ENCODE results near the gene SYNGR4. TPM values are rescaled to one million over a fixed set of nuclear protein-coding genes. Genes with fewer than 3 reads are reported as not detected.

The SYNGR4 gene
- total RNA-seq, 4 donors from 2014 or later: not detected

DNA sequence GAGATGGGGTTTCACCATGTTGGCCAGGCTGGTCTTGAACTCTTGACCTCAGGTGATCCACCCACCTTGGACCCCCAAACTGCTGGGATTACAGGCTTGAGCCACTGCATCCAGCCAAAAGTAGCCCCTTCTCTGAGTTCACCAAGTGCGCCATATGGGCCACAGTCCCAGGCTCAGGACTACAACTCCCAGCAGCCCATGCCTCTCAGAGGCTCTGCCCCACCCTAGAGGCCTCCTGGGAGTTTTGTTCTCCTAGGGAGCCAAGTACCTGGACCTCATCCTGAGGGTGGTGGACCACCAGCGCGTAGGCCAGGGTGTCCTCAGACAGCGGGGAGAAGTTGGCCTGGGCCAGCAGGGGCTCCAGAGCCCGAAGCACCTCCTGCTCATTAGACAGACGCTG, 19.3 kb upstream of the SYNGR4 start:
- no peaks in the 10 kb centered on the region for H3K9me3 ChIP-seq
- no peaks in the 10 kb centered on the region for H3K4me1 ChIP-seq
- TF ChIP-seq POLR2A (IDR thresholded peaks at IDR 0.05): no peak
- TF ChIP-seq, protein P1, sequence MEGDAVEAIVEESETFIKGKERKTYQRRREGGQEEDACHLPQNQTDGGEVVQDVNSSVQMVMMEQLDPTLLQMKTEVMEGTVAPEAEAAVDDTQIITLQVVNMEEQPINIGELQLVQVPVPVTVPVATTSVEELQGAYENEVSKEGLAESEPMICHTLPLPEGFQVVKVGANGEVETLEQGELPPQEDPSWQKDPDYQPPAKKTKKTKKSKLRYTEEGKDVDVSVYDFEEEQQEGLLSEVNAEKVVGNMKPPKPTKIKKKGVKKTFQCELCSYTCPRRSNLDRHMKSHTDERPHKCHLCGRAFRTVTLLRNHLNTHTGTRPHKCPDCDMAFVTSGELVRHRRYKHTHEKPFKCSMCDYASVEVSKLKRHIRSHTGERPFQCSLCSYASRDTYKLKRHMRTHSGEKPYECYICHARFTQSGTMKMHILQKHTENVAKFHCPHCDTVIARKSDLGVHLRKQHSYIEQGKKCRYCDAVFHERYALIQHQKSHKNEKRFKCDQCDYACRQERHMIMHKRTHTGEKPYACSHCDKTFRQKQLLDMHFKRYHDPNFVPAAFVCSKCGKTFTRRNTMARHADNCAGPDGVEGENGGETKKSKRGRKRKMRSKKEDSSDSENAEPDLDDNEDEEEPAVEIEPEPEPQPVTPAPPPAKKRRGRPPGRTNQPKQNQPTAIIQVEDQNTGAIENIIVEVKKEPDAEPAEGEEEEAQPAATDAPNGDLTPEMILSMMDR (IDR thresholded peaks at IDR 0.05): no peak
- H3K36me3 ChIP-seq: peaks cover 0 to 6% (median 0%) of the 10 kb centered on the region in 3 donors
- no peak overlapping the region for H3K4me3 ChIP-seq
- H3K27ac ChIP-seq: no peak overlapping the region
- no peaks in the 10 kb centered on the region for H3K27me3 ChIP-seq
- no peak for DNase-seq

DNA sequence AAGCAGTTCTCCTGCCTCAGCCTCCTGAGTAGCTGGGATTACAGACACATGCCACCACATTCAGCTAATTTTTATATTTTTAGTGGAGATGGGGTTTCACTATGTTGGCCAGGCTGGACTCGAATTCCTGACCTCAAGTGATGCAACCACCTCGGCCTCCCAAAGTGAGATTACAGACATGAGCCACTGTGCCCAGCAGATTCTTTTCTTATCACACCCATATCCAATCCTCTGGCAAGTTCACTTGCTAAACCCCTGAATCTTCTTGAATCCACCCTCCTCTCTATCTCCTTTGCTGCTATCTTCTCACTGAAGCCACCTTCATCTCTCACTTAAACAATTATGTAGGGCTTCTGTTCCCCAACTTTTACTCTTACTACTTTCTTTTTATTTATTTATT, 18.0 kb upstream of the SYNGR4 start:
- no peaks in the 10 kb centered on the region for H3K4me1 ChIP-seq
- H3K36me3 ChIP-seq: peaks cover 0 to 6% (median 0%) of the 10 kb centered on the region in 3 donors

DNA sequence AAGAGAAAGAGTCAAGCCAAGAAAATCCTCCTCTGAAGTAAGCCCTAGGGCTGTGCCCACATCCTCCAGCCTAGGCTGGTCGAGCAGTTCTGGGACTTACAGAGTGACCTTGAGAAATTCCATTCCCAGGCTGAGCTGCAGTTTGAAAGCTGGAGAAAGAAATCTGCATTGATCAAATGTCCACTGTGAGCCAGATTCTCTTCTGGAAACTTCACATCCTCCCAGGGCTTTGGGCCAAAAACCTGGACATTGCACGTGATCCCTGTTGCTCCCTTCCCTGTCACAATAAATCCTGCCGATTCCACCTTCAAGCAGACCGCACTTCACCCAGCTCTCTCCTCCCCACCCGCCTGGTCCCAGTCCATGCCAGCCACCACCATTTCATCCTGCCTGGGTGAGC, 16.1 kb upstream of the SYNGR4 start:
- no peaks in the 10 kb centered on the region for H3K4me1 ChIP-seq
- no peak overlapping the region for H3K4me3 ChIP-seq
- H3K27me3 ChIP-seq: no peaks in the 10 kb centered on the region
- no peaks in the 10 kb centered on the region for H3K36me3 ChIP-seq
- no peak for TF ChIP-seq POLR2A (IDR thresholded peaks at IDR 0.05)
- TF ChIP-seq, protein P1 (IDR thresholded peaks at IDR 0.05): no peak
- DNase-seq: no peak
- no peak overlapping the region for H3K27ac ChIP-seq
- H3K9me3 ChIP-seq: no peaks in the 10 kb centered on the region

More for the DNA sequence above, 18.0 kb upstream of the SYNGR4 start:
- no peaks in the 10 kb centered on the region for H3K27me3 ChIP-seq
- TF ChIP-seq, protein P1 (IDR thresholded peaks at IDR 0.05): no peak
- TF ChIP-seq POLR2A (IDR thresholded peaks at IDR 0.05): no peak
- DNase-seq: no peak
- no peaks in the 10 kb centered on the region for H3K9me3 ChIP-seq
- H3K27ac ChIP-seq: no peak overlapping the region
- no peak overlapping the region for H3K4me3 ChIP-seq

DNA sequence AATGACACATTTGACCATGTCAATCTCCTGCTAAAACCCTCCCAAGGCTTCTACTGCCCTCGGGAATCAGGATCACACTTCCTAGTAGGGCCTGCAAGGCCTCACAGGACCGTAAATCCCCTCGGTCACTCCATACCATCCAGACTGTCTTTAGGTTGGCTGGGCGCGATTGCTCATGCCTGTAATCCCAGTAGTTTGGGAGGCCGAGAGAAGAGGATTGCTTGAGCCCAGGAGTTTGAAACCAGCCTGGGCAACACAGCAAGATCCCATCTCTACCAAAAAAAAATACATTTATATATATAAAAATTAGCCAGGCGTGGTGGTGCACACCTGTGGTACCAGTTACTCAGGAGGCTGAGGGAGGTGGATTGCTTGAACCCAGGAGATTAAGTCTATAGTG, 15.4 kb upstream of the SYNGR4 start:
- Histone ChIP-seq H3K9me3 (no peaks in the 10 kb centered on the region), H3K27ac (no peak overlapping the region), H3K4me3 (no peak overlapping the region), H3K27me3 (no peaks in the 10 kb centered on the region), H3K4me1 (no peaks in the 10 kb centered on the region), H3K36me3 (no peaks in the 10 kb centered on the region)
- TF ChIP-seq POLR2A (IDR thresholded peaks at IDR 0.05): no peak
- TF ChIP-seq, protein P1 (IDR thresholded peaks at IDR 0.05): no peak
- DNase-seq: no peak

DNA sequence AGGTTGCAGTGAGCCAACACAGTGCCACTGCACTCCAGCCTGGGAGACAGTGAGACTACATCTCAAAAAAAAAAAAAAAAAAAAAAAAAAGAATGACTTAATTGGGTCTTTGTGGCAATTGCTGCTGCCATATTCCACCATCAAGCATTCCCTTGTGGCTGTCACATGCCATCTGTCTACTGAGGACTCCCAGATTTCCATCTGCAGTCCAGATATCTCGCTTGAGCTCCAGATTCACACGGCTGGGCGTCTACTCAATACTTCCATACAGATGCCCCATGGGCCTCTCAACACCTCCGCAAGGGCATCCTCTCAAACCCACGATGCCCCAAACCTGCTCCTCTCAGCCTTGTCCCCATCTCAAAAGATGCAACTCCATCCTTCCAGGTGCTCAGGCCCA, 13.3 kb upstream of the SYNGR4 start:
- DNase-seq: no peak
- H3K4me1 ChIP-seq: no peaks in the 10 kb centered on the region
- no peaks in the 10 kb centered on the region for H3K36me3 ChIP-seq
- no peaks in the 10 kb centered on the region for H3K9me3 ChIP-seq
- no peak overlapping the region for H3K27ac ChIP-seq
- no peaks in the 10 kb centered on the region for H3K27me3 ChIP-seq
- TF ChIP-seq POLR2A (IDR thresholded peaks at IDR 0.05): no peak
- TF ChIP-seq, protein P1 (IDR thresholded peaks at IDR 0.05): no peak
- H3K4me3 ChIP-seq: no peak overlapping the region

DNA sequence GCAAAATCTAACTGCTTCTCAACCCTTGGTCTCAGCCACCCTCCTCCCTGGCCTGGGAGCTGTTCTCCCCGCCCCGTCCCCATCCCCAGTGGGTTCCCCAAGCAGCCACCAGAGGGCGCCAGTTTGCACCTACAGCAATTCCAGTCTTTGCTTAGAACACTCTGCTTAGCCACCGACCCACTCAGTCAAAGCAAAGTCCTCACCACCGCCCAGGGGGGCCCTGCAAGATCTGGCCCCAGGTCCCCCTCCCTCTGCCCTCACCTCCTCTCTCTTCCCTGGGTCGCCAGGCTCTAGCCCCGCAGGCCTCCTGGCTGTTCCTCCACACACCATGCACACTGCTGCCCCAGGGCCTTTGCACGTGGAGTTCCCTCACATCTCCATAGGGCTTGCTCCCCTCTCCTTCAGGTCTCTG, 12.8 kb upstream of the SYNGR4 start:
- no peaks in the 10 kb centered on the region for H3K4me1 ChIP-seq
- no peaks in the 10 kb centered on the region for H3K27me3 ChIP-seq
- H3K36me3 ChIP-seq: no peaks in the 10 kb centered on the region
- H3K9me3 ChIP-seq: no peaks in the 10 kb centered on the region
- H3K4me3 ChIP-seq: no peak overlapping the region
- TF ChIP-seq, protein P1 (IDR thresholded peaks at IDR 0.05): peak; percentile 38 to 82 (median 73)
- TF ChIP-seq POLR2A (IDR thresholded peaks at IDR 0.05): no peak
- H3K27ac ChIP-seq: no peak overlapping the region
- DNase-seq: peak; percentile 66 to 90 (median 88)

Measured in Peyer's patch (tissue), 4 donors.